CD4-positive, CD25-positive, alpha-beta regulatory T cell (primary cell): ENCODE results near the gene VIPR2. TPM values are rescaled to one million over a fixed set of nuclear protein-coding genes. Genes with fewer than 3 reads are reported as not detected.
"Not testable (repeated sequence)": the region's sequence is repeated elsewhere in the genome, so short reads cannot be mapped to it uniquely, and the experiment has no call there.

Source experiments
- ATAC-seq, 2 donors: fragments of 150-1000 bp; cut with Tn5 transposase; one replicate each; pipeline ENCODE4 v1.10.0; 2021; ENCODE audit warnings: low read depth in 2 of 2, moderate number of reproducible peaks in 2 of 2, moderate library complexity in 1 of 2
- DNase-seq, 3 donors: peaks; one replicate each; pipeline versions ENCODE4 v3.0.0 to v3.0.0-alpha.2; 2012 to 2022; ENCODE audit warnings: mixed read lengths in 1 of 3
- H3K27ac ChIP-seq: one replicate; pipeline ENCODE4 v1.7.0; 2013; ENCODE audit warnings: mild to moderate bottlenecking, low read length; ENCODE audit not compliant: insufficient read depth, poor library complexity, severe bottlenecking
- H3K27me3 ChIP-seq: one replicate; pipeline ENCODE4 v1.7.0; 2013; ENCODE audit warnings: low read length; ENCODE audit not compliant: control insufficient read depth, insufficient read depth
- H3K36me3 ChIP-seq: one replicate; pipeline ENCODE4 v1.7.0; 2013; ENCODE audit warnings: mild to moderate bottlenecking, low read length, moderate library complexity; ENCODE audit not compliant: control insufficient read depth, insufficient read depth
- H3K4me1 ChIP-seq: 2 replicates; pipeline ENCODE4 v1.7.0; 2013; ENCODE audit warnings: mild to moderate bottlenecking, low read length; ENCODE audit not compliant: insufficient read depth, control insufficient read depth, poor library complexity, severe bottlenecking
- H3K4me3 ChIP-seq: one replicate; pipeline ENCODE4 v1.7.0; 2013; ENCODE audit warnings: low read depth, mild to moderate bottlenecking, low read length, moderate library complexity
- H3K9me3 ChIP-seq, 2 experiments: 1 replicate in 1 of 2; 2 replicates in 1 of 2; pipeline ENCODE4 v1.7.0; 2013; ENCODE audit warnings: low read length in 2 of 2, mild to moderate bottlenecking in 1 of 2, moderate library complexity in 1 of 2; ENCODE audit not compliant: control insufficient read depth in 2 of 2
- H3K27ac Mint-ChIP-seq, 3 donors: one replicate each; pipeline ENCODE4 v1.8.0; 2020 to 2022; ENCODE audit warnings: mild to moderate bottlenecking in 3 of 3, mixed read lengths in 3 of 3, moderate library complexity in 2 of 3
- H3K27me3 Mint-ChIP-seq: one replicate; pipeline ENCODE4 v1.8.0; 2022; ENCODE audit warnings: mild to moderate bottlenecking, mixed read lengths
- H3K36me3 Mint-ChIP-seq: one replicate; pipeline ENCODE4 v1.8.0; 2020; ENCODE audit warnings: mixed read lengths
- H3K4me1 Mint-ChIP-seq, 4 donors: one replicate each; pipeline ENCODE4 v1.8.0; 2020 to 2022; ENCODE audit warnings: mixed read lengths in 4 of 4, mild to moderate bottlenecking in 1 of 4
- H3K4me3 Mint-ChIP-seq, 4 donors: one replicate each; pipeline ENCODE4 v1.8.0; 2020 to 2022; ENCODE audit warnings: mild to moderate bottlenecking in 4 of 4, mixed read lengths in 4 of 4, moderate library complexity in 3 of 4
- H3K9me3 Mint-ChIP-seq, 7 donors: one replicate each; pipeline ENCODE4 v1.8.0; 2020 to 2022; ENCODE audit warnings: mixed read lengths in 7 of 7, mild to moderate bottlenecking in 3 of 7, moderate library complexity in 2 of 7
- polyA plus RNA-seq, 4 donors: library from polyadenylated mRNA; unstranded; fragments of 300-500 nt; fragmentation: Illumina TruSeq; gene quantifications; one replicate each; pipeline ENCODE4 v1.2.3, GENCODE V29; 2021
- total RNA-seq: library from RNA; stranded (reverse); gene quantifications from one replicate; pipeline ENCODE4 v1.2.3, GENCODE V29; 2022

The VIPR2 gene
- total and polyA plus RNA-seq, 5 donors from 2014 or later: not detected

GRCh38 chr7:159163703-159164301 is 19.1 kb upstream of the VIPR2 start:
- not testable (repeated sequence) for H3K4me3 Mint-ChIP-seq, H3K36me3 Mint-ChIP-seq, H3K9me3 ChIP-seq, H3K27ac ChIP-seq, H3K27ac Mint-ChIP-seq, H3K4me1 ChIP-seq, H3K36me3 ChIP-seq, H3K4me3 ChIP-seq, H3K27me3 ChIP-seq, ATAC-seq, H3K9me3 Mint-ChIP-seq, H3K27me3 Mint-ChIP-seq, DNase-seq, H3K4me1 Mint-ChIP-seq

DNA sequence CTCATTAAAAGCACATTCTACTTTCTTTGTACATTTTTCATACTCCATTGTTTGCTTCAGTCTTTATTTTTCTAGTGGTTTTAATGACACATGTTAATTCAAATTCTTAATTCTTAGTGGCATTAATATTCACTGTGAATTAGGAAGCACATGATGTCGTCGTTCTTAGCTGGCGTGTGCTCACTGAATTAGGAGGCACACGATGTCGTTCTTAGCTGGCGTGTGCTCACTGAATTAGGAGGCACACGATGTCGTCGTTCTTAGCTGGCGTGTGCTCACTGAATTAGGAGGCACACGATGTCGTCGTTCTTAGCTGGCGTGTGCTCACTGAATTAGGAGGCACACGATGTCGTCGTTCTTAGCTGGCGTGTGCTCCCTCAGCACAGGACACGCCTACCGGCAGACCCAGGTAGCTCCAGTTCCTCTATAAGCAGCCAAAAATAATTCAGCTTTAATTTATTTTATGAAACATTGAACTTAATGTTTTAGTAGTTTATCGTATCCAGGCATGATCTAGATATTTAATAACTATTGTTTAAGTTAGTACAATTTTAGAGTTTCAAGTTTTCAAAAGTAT is 17.5 kb upstream of the VIPR2 start:
- H3K4me1 Mint-ChIP-seq, H3K27ac Mint-ChIP-seq, H3K4me3 Mint-ChIP-seq, H3K36me3 ChIP-seq, H3K4me1 ChIP-seq, H3K4me3 ChIP-seq, ATAC-seq, H3K27me3 Mint-ChIP-seq, DNase-seq, H3K27me3 ChIP-seq, H3K9me3 Mint-ChIP-seq, H3K36me3 Mint-ChIP-seq, H3K9me3 ChIP-seq, H3K27ac ChIP-seq: not testable (repeated sequence)

DNA sequence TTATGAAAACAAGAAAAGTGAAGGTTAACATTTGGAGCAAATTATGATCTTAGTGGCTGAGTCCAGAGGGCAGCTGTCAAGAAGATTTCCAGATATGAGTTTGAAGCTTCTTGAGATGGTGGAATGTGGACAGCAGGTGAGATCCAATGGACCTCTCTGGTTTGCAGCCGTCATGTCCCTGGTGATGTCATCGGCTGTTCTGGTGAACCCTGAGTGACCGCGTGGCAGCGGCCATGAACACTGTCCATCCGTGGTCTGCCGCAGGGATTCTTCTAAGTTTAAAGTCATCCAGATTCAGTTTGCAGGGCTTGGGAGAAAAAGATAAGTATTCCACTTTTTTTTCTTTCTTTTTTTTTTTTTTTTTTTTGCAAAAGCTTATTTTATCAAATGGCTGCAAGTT is 15.8 kb upstream of the VIPR2 start:
- Mint-ChIP-seq H3K36me3 (no peaks in the 10 kb centered on the region), H3K4me1 (no peaks in the 10 kb centered on the region)

DNA sequence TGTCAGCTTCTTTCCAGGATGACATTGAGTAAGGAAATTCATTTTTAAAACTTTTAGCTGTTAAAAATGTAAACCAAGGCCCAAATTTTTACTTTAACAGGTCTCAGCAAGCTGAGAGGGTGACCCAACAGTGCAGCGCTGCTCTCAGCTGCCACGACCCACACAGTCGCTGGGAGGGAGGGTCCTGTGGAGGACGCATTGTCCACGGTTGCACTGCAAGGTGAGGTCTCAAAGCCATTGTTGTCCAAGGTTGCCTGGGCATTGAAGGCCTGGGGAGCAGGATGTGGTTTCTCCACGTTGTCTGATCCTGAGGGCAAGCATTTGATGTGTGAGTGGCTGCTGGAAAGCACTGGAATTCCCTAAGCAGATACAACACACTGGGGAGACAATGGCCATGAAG is 15.1 kb upstream of the VIPR2 start:
- no peaks in the 10 kb centered on the region for H3K9me3 Mint-ChIP-seq
- H3K27me3 ChIP-seq: no peaks in the 10 kb centered on the region
- no peak overlapping the region for H3K4me3 ChIP-seq
- no peak overlapping the region for H3K27ac ChIP-seq
- no peak overlapping the region for H3K27ac Mint-ChIP-seq
- ATAC-seq (no peak), DNase-seq (no peak)
- no peaks in the 10 kb centered on the region for H3K36me3 Mint-ChIP-seq
- no peaks in the 10 kb centered on the region for H3K4me1 ChIP-seq
- H3K36me3 ChIP-seq: no peaks in the 10 kb centered on the region
- H3K27me3 Mint-ChIP-seq: peaks cover 5% of the 10 kb centered on the region
- no peaks in the 10 kb centered on the region for H3K4me1 Mint-ChIP-seq
- no peaks in the 10 kb centered on the region for H3K9me3 ChIP-seq
- no peak overlapping the region for H3K4me3 Mint-ChIP-seq

More for the DNA sequence above, 15.8 kb upstream of the VIPR2 start:
- Histone ChIP-seq H3K4me3 (no peak overlapping the region), H3K27ac (no peak overlapping the region), H3K27me3 (no peaks in the 10 kb centered on the region), H3K36me3 (no peaks in the 10 kb centered on the region), H3K9me3 (no peaks in the 10 kb centered on the region), H3K4me1 (no peaks in the 10 kb centered on the region)
- H3K27me3 Mint-ChIP-seq: peaks cover 5% of the 10 kb centered on the region
- ATAC-seq: no peak
- no peak overlapping the region for H3K4me3 Mint-ChIP-seq
- no peak for DNase-seq
- H3K27ac Mint-ChIP-seq: no peak overlapping the region
- no peaks in the 10 kb centered on the region for H3K9me3 Mint-ChIP-seq

- no peak for DNase-seq
- no peak for ATAC-seq
- no peaks in the 10 kb centered on the region for H3K4me1 Mint-ChIP-seq
- no peak overlapping the region for H3K27ac Mint-ChIP-seq
- no peaks in the 10 kb centered on the region for H3K27me3 ChIP-seq
- no peak overlapping the region for H3K4me3 ChIP-seq
- no peak overlapping the region for H3K27ac ChIP-seq
- H3K4me1 ChIP-seq: no peaks in the 10 kb centered on the region
- H3K36me3 ChIP-seq: no peaks in the 10 kb centered on the region
- H3K27me3 Mint-ChIP-seq: peaks cover 5% of the 10 kb centered on the region
- H3K36me3 Mint-ChIP-seq: no peaks in the 10 kb centered on the region
- H3K9me3 Mint-ChIP-seq: no peaks in the 10 kb centered on the region
- H3K4me3 Mint-ChIP-seq: no peak overlapping the region
- no peaks in the 10 kb centered on the region for H3K9me3 ChIP-seq
Measured at GRCh38 chr7:159158888-159159405, 14.3 kb upstream of the VIPR2 start.

DNA sequence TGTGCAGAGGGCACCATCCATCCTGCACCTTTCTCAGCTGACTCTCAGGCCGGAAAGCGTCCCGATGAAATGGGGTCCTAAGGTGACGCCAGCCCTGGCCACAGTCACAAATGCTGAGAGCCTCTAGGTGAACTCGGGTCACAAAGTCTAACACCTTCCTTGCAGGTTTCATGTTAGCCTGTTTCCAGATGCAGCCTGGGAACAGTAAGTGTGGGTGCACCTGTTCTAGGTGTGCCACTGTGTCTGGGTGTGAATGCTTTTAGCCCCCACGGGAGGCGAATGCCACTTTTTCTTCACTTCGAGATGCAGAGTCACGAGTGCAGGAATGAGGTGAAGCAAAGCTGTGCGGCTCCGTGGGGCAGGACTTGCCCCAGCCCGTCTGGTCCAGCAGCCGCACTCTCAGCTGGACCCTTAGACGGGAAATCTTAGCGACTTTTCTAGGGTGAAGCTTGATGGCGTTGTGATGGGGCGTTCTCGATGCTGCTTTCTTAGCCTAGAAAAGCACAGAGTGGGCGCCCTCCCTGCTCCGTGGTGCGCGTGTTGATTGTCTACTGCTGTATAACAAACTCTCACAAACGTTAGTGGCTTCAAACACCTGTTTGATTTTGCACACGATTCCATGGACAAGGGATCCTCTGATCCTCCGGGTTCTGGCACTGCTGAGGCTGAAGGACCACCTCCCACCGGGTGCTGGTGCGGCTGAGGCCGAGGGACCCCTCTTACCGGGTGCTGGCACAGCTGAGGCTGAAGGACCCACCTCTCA is 13.6 kb upstream of the VIPR2 start:
- no peaks in the 10 kb centered on the region for H3K9me3 Mint-ChIP-seq
- H3K27me3 Mint-ChIP-seq: peaks cover 5% of the 10 kb centered on the region
- H3K4me1 Mint-ChIP-seq: no peaks in the 10 kb centered on the region
- no peak overlapping the region for H3K27ac Mint-ChIP-seq
- DNase-seq: no peak
- H3K36me3 ChIP-seq: no peaks in the 10 kb centered on the region
- no peaks in the 10 kb centered on the region for H3K9me3 ChIP-seq
- no peak overlapping the region for H3K4me3 ChIP-seq
- H3K27ac ChIP-seq: no peak overlapping the region
- no peaks in the 10 kb centered on the region for H3K4me1 ChIP-seq
- no peaks in the 10 kb centered on the region for H3K27me3 ChIP-seq
- no peak for ATAC-seq
- no peaks in the 10 kb centered on the region for H3K36me3 Mint-ChIP-seq
- no peak overlapping the region for H3K4me3 Mint-ChIP-seq

GRCh38 chr7:159157714-159158113 is 13.0 kb upstream of the VIPR2 start:
- no peaks in the 10 kb centered on the region for H3K9me3 Mint-ChIP-seq
- no peaks in the 10 kb centered on the region for H3K36me3 Mint-ChIP-seq
- H3K4me3 Mint-ChIP-seq: no peak overlapping the region
- no peaks in the 10 kb centered on the region for H3K36me3 ChIP-seq
- H3K27me3 ChIP-seq: no peaks in the 10 kb centered on the region
- DNase-seq: no peak
- H3K4me1 Mint-ChIP-seq: no peaks in the 10 kb centered on the region
- H3K27me3 Mint-ChIP-seq: peaks cover 5% of the 10 kb centered on the region
- H3K4me3 ChIP-seq: no peak overlapping the region
- H3K4me1 ChIP-seq: no peaks in the 10 kb centered on the region
- no peaks in the 10 kb centered on the region for H3K9me3 ChIP-seq
- no peak overlapping the region for H3K27ac Mint-ChIP-seq
- H3K27ac ChIP-seq: no peak overlapping the region
- ATAC-seq: no peak
